Lower leg skin (tissue), 4 donors: Measurements from ENCODE around the gene MAMDC2. TPM values are rescaled to one million over a fixed set of nuclear protein-coding genes. Genes with fewer than 3 reads are reported as not detected.

ENCODE experiments used
- DNase-seq, 2 donors: peaks; one replicate each; pipeline ENCODE4 v3.0.0-alpha.2; 2019; ENCODE audit warnings: low spot score in 2 of 2
- H3K4me3 ChIP-seq: fragments of 200-600 bp; sonication (generic); 2 replicates; pipeline ENCODE4 v1.5.1; 2017; ENCODE audit warnings: mild to moderate bottlenecking, low read depth; ENCODE audit not compliant: poor library complexity, severe bottlenecking
- POLR2A ChIP-seq, 2 donors: fragments of 450-650 bp; IDR thresholded peaks; one replicate each; pipeline ENCODE4 v1.6.1; 2016 to 2017; ENCODE audit warnings: antibody characterized with exemption in 2 of 2, mild to moderate bottlenecking in 1 of 2, moderate library complexity in 1 of 2
- WGBS, 2 donors: methylation state at CpG; one replicate each; pipeline ENCODE4 v1.1.5; 2018; 5-methylcytosine and 5-hydroxymethylcytosine counted together
- intact Hi-C: fragments of 100-400 bp; cut with DNase I; formaldehyde crosslinking; loops from one replicate; pipeline ENCODE4 v1.15.0; 2023; ENCODE audit warnings: low total_unique reads
- total RNA-seq, 4 donors: library from RNA; depleted of rRNA; stranded (reverse); fragments of >200 nt; gene quantifications; one replicate each; pipeline ENCODE4 v1.1.0, GENCODE V29; 2016
- TF ChIP-seq, protein P1 (sequence below), 3 donors: fragments of 450-650 bp; IDR thresholded peaks; one replicate each; pipeline ENCODE4 v1.5.1; 2016; ENCODE audit warnings: antibody characterized with exemption in 3 of 3, mild to moderate bottlenecking in 3 of 3, moderate library complexity in 2 of 3

The MAMDC2 gene, protein sequence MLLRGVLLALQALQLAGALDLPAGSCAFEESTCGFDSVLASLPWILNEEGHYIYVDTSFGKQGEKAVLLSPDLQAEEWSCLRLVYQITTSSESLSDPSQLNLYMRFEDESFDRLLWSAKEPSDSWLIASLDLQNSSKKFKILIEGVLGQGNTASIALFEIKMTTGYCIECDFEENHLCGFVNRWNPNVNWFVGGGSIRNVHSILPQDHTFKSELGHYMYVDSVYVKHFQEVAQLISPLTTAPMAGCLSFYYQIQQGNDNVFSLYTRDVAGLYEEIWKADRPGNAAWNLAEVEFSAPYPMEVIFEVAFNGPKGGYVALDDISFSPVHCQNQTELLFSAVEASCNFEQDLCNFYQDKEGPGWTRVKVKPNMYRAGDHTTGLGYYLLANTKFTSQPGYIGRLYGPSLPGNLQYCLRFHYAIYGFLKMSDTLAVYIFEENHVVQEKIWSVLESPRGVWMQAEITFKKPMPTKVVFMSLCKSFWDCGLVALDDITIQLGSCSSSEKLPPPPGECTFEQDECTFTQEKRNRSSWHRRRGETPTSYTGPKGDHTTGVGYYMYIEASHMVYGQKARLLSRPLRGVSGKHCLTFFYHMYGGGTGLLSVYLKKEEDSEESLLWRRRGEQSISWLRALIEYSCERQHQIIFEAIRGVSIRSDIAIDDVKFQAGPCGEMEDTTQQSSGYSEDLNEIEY
- 10 to 100 TPM in 2 of 4 donors, 1 to 10 TPM in 2; 5.7 to 14.1 (median 9.9) TPM for total RNA-seq

DNA sequence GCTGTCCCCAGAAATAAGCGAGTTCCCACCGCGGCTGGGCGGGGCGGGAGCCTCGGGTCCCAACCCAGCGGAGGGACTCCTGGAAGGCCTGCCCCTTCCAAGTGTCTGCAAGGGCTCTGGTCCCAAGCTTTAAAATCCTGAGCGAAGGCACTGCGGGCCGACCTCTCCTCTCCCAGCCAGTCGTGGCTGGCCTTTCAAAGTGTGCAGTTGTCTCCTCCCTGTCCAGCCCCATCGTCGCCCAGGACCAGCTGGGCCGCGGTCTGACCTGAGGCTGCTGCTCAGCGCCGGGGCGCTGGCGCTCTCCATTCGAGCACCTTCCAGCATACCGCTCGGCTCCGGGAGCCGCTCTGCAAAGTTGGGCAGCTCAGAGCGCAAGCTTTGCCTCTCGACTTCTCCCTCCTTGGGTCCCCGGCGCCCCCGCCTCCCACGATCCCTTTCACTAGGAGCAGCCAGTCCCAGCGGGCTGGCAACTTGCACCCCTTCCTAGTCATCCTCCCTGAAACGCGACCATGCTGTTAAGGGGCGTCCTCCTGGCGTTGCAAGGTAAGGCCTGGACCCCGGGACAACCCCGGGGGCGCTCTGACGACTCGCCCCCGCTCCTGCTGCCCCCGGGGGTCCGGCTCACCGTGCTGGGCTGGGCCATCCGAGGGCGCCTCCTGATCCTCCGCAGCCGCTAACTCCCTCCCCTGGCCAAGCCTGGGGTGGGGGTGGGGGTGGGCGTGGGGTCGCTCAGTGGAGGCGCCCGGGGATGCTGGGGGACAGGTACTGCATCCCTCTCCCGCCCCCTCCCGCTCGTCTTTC is at the start of gene MAMDC2:
MAMDC2 (plus strand) TSS at position 160 of the 801 bp plus-strand sequence; CDS start at position 510, 350 bp downstream.
- peak within 1 kb of the TSS; percentile 47 for H3K4me3 ChIP-seq
- TF ChIP-seq, protein P1, sequence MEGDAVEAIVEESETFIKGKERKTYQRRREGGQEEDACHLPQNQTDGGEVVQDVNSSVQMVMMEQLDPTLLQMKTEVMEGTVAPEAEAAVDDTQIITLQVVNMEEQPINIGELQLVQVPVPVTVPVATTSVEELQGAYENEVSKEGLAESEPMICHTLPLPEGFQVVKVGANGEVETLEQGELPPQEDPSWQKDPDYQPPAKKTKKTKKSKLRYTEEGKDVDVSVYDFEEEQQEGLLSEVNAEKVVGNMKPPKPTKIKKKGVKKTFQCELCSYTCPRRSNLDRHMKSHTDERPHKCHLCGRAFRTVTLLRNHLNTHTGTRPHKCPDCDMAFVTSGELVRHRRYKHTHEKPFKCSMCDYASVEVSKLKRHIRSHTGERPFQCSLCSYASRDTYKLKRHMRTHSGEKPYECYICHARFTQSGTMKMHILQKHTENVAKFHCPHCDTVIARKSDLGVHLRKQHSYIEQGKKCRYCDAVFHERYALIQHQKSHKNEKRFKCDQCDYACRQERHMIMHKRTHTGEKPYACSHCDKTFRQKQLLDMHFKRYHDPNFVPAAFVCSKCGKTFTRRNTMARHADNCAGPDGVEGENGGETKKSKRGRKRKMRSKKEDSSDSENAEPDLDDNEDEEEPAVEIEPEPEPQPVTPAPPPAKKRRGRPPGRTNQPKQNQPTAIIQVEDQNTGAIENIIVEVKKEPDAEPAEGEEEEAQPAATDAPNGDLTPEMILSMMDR (IDR thresholded peaks at IDR 0.05): no peak
- TF ChIP-seq POLR2A (IDR thresholded peaks at IDR 0.05): peak in 1 of 2 donors; percentile 27
- peak; percentile 56 to 93 for DNase-seq
- 1% methylated on average over 37 to 40 of the region's 55 CpGs for WGBS, 2 donors
- intact Hi-C loops: loop anchor here (10.0 kb wide), 1 partner anchor 379 kb away; no protein-coding TSS in a partner anchor

DNA sequence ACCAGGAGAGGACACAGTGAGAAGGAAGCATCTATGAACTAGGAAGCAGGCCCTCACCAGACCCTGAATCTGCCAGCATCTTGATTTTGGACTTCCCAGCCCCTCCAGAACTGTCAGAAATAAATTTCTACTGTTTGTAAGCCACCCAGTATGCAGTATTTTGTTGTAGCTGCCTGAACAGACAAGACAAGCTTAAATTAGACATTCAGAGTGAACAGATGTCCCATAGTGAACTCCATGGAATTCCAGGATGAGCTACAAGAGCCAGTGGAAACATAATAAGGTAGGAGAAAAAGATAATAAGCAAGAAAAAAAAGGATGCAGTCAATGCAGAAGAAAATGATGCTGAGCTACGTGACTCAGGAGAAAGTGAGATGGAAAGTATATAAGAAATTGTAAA is 47.8 kb upstream of the MAMDC2 start:
- no peak for DNase-seq
- TF ChIP-seq POLR2A (IDR thresholded peaks at IDR 0.05): no peak
- TF ChIP-seq, protein P1 (IDR thresholded peaks at IDR 0.05): no peak
- no peak overlapping the region for H3K4me3 ChIP-seq
- intact Hi-C loops: no loop called here
- 95 to 96% methylated on average over 1 of the region's 1 CpG for WGBS, 2 donors

DNA sequence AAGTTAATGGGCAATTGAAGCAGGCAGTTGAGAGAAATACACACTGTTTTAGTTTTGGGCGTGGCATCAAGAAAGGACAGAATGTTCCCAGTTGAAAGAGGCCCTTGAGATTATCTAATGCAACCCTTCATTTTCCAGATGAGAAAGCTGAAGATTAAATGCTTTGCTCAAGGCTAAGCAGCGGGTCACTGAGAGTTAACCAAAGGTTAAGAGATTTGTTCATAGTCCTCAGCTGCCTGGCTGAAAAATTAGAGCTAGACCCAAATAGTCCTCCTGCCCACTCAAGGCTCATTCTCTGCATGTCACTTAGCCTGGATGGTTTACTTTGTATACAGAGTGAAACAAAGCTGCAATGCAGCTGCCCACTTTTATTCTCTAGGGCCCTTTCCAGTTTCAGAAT is 46.7 kb upstream of the MAMDC2 start:
- no peak for TF ChIP-seq POLR2A (IDR thresholded peaks at IDR 0.05)
- TF ChIP-seq, protein P1 (IDR thresholded peaks at IDR 0.05): no peak
- intact Hi-C loops: no loop called here
- WGBS, 2 donors: 43 to 57% methylated on average over 2 of the region's 2 CpGs
- no peak overlapping the region for H3K4me3 ChIP-seq
- DNase-seq: peak in 1 of 2 donors; percentile 48

DNA sequence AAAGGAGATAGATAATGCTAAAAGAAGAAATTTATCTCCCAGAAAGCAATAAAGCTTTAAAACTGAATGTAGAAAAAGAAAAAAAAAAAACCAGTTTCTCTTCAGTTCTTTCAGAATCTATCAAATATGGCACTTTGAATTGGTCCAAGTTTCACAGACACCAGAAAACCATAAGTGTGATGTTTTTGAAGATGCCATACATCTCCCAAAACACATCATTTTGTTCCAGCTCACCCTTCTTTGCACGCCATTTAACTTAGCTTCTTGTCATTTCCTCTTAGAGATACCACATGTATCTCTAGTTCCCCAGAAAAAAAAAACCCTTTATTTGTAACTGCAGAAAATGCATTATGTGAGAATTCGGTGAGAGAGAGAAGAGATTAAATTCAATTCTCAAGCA is 46.1 kb upstream of the MAMDC2 start:
- 72 to 88% methylated on average over 2 of the region's 2 CpGs for WGBS, 2 donors
- no peak overlapping the region for H3K4me3 ChIP-seq
- intact Hi-C loops: no loop called here
- DNase-seq: no peak
- TF ChIP-seq, protein P1 (IDR thresholded peaks at IDR 0.05): no peak
- no peak for TF ChIP-seq POLR2A (IDR thresholded peaks at IDR 0.05)

DNA sequence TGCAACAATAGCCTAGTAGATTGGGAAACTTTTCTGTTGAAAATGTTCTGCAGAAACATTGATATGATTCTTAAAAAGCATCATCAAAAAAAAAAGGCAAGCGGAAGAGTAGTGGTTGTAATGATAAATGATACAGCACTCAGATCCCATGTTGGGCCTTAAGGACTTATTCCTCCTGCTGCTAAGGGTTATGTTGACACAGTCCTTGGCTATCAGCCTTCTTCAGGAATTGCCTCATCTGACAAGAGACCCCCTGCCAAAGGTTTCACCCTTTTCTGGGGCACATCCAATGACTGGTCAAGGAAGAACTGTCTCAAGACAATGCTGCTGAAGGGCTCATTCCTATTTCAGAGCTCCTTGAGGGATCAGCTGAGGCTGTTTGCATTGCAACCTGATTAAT is 44.3 kb upstream of the MAMDC2 start:
- H3K4me3 ChIP-seq: no peak overlapping the region
- intact Hi-C loops: no loop called here
- no peak for TF ChIP-seq POLR2A (IDR thresholded peaks at IDR 0.05)
- TF ChIP-seq, protein P1 (IDR thresholded peaks at IDR 0.05): no peak
- peak in 1 of 2 donors; percentile 38 for DNase-seq
- WGBS, 2 donors: 83 to 100% methylated on average over 1 of the region's 1 CpG
